HG02571 (cell line): Measurements from ENCODE around the gene KLHL33.
"Not testable (repeated sequence)": the region's sequence is repeated elsewhere in the genome, so short reads cannot be mapped to it uniquely, and the experiment has no call there.

Experiments
- ATAC-seq: cut with Tn5 transposase; IDR thresholded peaks from one replicate; pipeline ENCODE4 v1.9.1; 2021; ENCODE audit warnings: mild to moderate bottlenecking, moderate library complexity; ENCODE audit not compliant: unreplicated experiment

KLHL33 gene

GRCh38 chr14:20452831-20453230 is 16.9 kb upstream of the KLHL33 start:
- ATAC-seq, result not testable (repeated sequence)

GRCh38 chr14:20446889-20447288 is 10.9 kb upstream of the KLHL33 start:
- ATAC-seq, result no peak

DNA sequence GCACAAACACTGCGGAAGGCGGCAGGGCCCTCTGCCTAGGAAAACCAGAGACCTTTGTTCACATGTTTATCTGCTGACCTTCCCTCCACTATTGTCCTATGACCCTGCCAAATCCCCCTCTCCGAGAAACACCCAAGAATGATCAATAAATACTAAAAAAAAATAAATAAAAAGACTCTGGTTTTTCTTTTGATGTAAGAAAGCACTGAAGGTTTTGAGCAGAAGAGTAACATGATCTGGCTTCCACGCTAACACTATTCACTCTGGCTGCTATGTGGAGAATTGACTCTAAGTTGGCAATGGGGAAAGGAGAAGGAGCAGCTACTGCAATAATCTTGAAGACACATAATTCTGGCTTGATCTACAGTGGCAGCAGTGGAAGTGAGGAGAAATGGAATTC is 7.7 kb upstream of the KLHL33 start:
- not testable (repeated sequence) for ATAC-seq

DNA sequence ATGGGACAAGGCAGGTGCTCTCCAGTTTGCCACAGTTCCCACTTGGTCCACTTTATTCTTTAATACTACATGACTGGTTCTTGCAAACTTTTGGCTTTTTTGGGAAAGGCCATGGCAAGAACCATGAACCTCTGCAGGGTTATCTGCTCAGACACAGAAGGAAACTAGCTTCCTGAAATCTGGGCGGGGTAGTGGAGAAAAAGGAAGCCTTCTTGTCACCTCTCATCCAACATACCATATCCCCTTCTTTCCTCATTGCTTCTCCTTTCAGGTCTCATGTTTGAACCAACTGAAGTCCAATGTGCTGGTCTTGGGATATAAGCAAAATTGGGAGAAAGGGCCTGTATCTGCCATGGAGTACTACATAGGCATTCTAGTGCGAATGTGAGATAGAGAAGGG is 5.5 kb upstream of the KLHL33 start:
- no peak for ATAC-seq

- ATAC-seq, result no peak
Measured at GRCh38 chr14:20440882-20441281, 4.9 kb upstream of the KLHL33 start.

- ATAC-seq, result no peak
Measured at GRCh38 chr14:20440465-20440864, 4.5 kb upstream of the KLHL33 start.

GRCh38 chr14:20438664-20439063 is 2.7 kb upstream of the KLHL33 start:
- ATAC-seq, result no peak

GRCh38 chr14:20436363-20436755 is 393 bp upstream of the KLHL33 start:
- ATAC-seq, result no peak

- no peak for ATAC-seq
Measured at GRCh38 chr14:20434701-20435581, 1.0 kb downstream of the KLHL33 start.

DNA sequence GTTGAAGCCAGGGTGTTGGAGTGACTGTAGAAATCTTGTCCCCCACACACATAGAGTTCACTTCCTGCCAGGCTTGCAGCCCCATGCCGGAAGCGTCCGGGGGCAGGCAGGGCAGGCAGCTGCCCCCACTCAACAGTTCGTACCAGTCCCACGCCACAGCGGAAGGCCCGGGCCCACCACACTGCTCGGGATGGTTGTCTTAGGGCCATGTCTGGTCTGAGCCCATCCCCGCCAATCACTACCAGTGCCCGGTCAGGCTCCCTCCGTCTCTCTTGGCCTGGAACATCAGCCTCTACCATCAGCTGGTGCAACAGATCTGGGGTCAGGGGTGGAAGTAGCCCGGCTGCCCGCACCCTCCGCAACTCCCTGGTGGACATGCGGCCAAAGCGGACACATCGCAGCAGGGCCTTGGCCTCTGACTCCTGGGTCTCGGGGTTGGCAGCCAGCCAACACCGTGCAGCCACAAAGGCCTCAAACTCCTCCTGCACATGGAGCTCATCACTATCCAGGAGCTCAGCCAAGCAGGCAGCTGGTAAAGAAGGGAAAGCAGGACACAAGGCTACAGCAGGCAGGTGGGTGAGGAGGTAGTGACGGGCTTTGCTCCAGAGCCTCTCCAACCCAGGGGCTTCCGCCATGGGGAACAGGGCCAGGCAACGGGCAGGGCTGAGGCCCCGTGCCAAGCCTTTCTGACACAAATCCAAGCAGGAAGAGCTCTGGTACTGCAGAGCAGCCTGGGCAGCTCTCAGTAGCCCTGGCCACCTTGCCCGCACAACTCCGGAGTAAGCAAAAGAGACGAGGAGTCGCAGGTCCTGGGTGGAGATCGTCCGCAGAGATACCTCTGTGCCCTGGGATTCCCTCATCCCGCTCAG is 5.9 kb downstream of the KLHL33 start:
- no peak for ATAC-seq

DNA sequence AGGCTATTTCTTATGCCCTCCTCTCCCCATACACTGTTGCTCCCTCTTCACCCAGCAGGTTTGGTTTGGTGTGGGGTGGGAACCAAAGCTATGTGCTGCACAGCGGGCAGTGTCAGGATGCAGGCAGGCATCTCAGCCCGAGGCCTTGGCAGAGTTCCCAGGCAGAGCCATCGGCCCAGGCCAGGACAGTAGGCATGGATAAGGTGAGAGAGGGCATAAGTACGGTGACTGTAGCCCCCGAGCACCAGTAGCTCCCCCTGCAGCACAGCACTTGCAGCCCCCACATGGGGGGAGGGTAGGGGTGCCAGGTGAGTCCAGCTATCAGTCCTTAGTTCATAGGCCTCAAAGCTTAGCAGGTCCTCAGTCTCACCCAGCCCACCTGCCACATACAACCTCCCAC is 7.2 kb downstream of the KLHL33 start:
- ATAC-seq, result no peak

DNA sequence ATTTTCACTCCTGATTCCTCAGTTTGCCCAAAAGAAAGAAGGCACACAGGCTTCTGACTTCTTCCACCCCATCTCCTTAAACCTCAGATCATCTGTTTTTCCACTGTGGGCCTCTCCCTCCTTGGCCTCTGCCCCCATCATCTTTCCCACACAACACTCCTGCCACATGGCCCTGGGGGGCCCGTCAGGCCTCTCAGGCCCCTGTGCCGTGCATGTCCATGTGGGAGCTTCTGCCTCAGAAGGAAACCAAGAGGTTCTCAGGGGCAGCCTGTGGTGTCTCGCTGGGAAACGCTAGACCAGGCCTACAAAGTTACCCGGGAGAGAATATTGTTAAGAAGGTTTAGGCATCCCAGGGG is 8.0 kb downstream of the KLHL33 start:
- no peak for ATAC-seq

DNA sequence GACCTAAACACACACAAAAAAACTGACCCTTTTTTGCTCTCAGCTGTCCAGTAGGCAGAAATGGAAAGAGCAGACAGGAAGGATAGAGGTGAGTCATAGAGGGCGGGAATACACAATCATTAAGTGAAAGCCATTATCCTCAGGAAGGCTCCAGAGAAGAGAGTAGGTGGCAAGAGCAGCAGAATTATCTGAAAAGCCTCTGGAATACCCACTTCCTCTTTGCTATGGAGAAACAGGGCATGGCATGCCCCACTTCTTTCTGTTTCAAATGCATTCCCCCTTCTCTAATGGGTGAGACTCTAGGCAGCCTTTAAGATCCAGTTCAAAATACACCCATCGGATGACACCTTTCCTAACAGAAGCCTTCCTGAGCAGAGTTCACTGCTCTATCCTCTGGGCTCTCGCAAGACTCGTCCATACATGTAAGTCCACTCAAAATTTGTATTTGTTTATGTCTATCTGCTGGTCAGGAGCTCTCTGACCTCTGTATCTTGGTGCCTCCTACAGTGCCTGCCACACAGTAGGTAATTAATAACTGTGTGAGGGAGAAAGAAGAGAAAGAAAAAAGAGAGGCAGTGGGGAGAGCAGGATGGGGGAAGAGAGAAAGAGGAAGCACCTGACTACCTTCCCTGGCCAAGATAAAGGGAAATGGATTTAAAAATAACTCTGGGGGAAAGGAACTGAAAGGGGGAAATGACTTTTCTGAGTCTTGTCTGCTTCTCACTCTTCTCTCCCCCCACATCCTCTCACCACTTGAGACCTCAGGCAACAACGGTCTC is 8.5 kb downstream of the KLHL33 start:
- ATAC-seq, result no peak

DNA sequence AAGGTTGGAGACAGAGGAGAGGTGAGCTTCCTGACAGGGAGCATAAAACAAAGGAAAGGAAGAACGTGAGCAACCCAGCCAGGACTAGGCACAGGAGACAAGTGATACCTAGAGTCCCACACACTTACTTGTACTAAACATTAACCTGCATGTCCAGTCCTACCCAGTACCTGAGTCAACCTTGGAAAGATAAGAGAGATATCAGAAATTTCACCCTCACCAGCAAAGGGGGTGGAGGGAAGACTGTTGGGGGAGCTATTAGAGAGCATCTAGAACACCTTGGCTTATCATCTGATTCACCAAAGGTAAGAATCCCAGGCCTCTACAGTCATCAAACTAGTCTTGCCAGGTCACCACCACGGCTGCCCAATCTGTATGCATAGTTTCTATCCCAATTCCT is 11.1 kb downstream of the KLHL33 start:
- no peak for ATAC-seq

DNA sequence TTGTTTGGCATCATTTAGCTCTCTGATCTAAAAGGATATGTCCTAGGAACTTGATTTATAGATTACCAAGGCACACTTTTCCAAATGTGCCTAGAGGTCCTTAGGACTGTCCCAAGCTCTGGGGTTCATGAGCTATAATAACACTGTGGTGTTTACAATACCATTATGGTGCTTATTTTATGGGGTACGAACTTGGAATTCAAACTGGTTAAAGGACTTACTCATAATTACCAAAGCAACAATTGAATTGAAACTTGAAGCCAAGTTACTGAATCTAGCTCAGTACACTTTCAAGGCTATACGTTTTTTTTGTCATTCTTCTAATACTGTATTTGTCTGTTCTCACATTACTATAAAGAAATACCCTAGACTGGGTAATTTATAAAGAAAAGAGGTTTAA is 13.1 kb downstream of the KLHL33 start:
- ATAC-seq, result no peak

DNA sequence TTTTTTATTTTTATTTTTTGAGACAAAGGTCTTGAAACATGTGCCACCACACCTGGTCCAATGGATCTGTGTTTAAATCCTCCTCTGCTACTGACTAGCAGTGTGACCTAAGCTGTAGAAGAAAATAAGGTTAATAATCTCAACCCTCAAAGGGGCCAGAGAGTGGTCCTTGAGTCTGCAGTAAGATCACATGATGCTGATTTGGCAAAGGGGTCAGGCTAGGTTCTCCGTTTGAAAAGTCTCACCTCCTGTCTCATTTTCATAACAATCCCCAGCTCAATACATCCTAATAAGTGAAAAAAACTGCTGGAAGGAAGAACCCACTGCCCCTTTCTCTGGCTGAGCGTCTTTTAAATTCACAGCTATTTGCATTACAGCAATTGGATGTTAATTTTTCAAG is 14.7 kb downstream of the KLHL33 start:
- no peak for ATAC-seq

DNA sequence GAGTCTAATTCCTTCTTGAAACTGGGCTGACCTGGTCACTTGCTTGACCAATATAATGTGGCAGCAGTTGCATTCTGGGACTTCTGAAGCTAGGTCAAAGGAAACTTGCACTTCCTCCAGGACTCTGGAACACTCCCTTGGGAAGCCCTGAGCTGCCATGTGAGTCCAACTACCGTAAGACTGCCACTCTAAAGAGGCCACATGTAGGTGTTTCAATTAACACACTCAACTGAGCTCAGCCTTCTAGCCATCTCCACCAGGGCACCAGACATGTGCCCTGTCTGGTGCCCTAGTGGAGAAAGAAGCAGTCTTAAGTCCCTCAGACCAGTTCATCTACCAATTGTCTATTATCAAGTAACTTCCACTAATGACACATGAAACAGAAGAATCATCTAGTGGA is 16.5 kb downstream of the KLHL33 start:
- no peak for ATAC-seq

GRCh38 chr14:20418501-20418909 is 17.5 kb downstream of the KLHL33 start:
- ATAC-seq, result no peak

- no peak for ATAC-seq
Measured at GRCh38 chr14:20417250-20418186, 18.4 kb downstream of the KLHL33 start.

GRCh38 chr14:20416223-20416622 is 19.7 kb downstream of the KLHL33 start:
- ATAC-seq, result no peak
